GDM1 (cell line): Measurements from ENCODE around the gene FAM228B.
"Not testable (repeated sequence)": the region's sequence is repeated elsewhere in the genome, so short reads cannot be mapped to it uniquely, and the experiment has no call there.

Experiments used
- DNase-seq: peaks from one replicate; lab custom pipeline; 2025; lab: John Stamatoyannopoulos, UW

Gene FAM228B

DNA sequence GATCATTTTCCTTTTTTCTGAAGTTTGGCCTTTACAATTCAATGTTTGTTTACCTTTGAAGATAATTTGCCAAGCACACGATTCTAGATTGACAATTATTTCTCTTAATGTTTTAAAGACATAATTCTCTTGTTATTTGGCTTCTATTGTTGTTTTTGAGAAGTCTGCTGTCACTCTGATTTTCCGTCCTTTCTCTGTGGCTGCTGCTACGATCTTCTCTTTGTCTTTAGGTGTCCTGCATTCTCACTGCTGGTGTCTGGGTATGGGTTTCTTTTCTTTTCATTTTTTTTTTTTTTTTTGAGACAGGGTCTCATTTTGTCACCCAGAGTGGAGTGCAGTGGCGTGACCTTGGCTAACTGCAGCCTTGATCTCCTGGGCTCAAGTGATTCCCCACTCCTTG, 36.4 kb downstream of the FAM228B start:
- no peak for DNase-seq

GRCh38 chr2:24160761-24161160, 37.5 kb downstream of the FAM228B start:
- DNase-seq, result no peak

- no peak for DNase-seq
These were observed 39.2 kb downstream of the FAM228B start for GRCh38 chr2:24162494-24162893.

- no peak for DNase-seq
These were observed 39.9 kb downstream of the FAM228B start for GRCh38 chr2:24163186-24163585.

GRCh38 chr2:24163601-24164000, 40.3 kb downstream of the FAM228B start:
- DNase-seq, result no peak

DNA sequence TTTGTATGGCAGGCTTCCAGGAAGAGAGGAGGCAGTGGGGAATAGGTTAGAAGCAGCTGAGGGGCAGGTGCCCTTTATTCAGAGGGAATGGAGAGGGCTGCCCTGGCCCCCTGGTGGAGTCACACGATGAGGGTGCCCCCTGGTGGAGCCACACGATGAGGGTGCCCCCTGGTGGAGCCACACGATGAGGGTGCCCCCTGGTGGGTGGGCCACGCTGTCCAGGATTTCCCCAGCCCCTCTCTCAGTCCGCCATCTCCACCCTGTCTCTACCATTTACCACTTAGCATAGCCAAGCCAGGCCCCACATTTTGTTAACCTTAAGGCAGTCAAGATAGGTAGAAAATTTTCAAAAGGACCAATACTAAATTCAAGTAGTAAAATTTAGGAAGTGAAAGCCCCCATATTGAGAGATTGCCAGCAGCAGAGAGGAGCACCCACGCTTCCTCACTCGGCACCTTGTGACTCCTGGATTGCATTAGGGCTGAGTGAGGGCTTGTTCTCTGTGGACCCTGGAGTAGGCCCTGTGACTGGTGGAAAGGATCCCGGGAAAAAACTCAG, 41.2 kb downstream of the FAM228B start:
- DNase-seq, result peak; percentile 41

- DNase-seq, result no peak
These were observed 45.8 kb downstream of the FAM228B start for GRCh38 chr2:24169023-24169422.

DNA sequence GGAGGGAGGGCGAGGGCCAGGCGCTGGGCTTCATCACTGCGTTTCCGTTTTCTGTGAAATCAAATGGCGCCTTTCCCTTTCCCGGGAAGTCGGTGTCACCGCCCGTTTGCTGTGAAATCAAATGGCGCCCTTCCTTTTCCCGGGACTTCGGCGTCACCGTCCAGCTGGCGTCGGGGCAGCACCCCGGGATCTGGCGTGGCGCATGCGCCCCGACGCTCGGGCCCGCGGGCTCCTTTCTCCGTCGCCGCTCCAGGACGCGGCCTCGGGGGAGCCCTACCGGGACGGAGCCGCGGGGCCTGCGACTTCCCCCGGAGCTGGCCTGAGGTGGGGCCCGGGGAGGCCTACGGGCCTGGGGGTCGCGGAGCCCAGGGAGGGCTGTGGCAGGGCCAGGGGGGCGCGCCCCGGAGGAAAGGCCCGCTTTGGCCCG, 51.6 kb downstream of the FAM228B start, which contains the start of gene FAM228A:
TSS of gene FAM228A (plus strand) at position 203 of the 427 bp plus-strand sequence. CDS start 428 bp downstream, outside the sequence.
- DNase-seq, result no peak

DNA sequence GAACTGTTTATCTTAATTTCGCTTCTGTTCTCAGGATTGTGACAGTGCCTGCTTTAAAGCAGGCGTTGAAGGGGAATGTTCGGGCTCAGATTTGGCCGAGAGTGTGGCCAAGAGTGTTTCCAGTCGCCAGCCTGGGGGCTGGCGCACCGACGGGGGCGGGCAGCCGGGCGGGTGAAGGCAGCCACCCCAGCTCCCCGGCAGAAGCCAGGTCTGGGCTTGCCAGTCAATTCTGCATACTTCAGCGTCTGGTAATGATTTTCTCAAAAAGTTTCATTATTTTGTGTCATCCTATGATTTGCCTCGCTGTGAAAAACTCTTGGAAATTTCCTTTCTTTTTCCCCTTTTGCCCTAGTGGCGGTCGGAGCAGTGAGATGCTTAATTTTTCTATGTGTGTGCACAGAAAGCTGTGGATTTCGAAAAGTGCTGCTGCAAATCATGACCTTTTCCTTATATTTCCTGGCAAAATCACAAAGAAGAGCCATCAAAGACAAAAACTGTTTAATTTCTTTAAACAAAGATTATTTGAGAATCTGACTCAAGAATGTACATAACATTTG, 52.4 kb downstream of the FAM228B start:
- no peak for DNase-seq

DNA sequence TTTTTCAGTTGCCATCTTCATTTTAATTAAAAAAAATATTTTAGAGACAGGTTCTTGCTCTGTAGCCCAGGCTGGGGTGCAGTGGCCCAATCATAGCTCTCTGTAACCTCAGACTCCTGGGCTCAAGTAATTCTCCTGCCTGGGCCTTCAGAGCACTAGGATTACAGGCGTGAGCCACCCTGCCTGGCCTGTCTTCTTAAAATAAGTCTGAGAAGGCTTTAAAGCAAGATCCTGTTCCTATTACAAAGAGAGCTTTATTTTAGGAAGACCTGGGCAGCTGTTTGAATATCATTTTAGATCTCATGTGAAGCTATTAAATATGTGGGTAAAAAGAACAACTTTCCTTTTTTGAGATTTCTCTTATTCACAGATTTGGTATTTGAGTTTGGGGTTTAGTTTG, 53.1 kb downstream of the FAM228B start:
- DNase-seq, result no peak

DNA sequence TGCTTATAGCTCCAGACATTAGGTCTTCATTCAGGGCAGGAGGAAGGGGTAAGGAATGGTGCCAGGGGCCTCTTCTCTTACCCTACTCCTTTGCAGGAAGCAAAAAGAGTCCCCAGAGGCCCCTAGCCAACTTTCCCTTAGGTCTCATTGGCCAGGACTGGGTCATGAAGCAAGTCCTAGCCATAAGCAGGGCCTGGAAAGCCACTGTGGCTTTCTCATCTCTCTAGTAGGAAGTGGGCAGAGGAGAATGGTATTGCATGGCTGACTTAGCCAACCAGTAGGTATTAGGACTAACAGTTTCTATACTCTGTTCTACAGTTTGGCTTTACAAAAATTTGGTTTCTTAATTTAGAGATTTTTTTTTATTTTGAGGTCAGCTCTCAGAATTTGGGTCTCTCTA, 56.4 kb downstream of the FAM228B start:
- no peak for DNase-seq

DNA sequence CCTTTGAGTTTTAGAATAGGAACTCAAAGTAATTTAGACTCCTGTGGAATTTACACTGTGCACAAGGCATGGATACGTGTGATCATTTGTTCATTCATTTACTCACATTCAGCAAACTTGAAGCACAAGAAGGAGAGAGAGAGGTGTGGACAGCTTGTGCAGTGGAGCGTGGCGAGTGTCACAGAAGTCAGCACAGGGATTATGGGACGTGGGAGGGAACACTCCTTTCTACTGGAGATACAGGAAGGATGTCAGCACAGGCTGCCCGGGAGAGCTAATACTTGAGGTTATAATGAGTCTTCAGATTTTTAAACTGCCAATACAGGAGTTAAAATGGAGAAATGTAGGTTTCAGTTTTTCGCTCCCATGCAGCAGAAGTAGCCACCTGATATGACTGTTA, 58.6 kb downstream of the FAM228B start:
- DNase-seq, result no peak

DNA sequence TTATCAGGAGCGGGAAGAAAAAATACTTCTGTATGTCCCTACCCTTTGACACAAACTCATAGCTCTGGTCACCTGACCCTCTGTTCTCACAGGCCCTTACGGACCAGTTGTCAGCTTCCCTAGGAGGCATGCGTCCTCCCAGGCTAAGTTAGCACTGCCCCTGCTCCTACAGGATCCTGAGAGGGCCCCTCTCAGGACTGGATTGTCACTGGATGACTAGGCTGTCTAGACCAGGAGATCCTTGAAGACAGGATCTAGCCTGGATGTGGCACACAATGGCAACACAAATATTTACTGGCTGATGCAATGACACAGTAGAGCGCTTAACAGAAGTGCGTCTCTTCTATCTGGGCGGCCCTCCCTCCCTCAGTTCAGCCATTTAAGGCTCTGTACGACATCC, 59.2 kb downstream of the FAM228B start:
- no peak for DNase-seq

DNA sequence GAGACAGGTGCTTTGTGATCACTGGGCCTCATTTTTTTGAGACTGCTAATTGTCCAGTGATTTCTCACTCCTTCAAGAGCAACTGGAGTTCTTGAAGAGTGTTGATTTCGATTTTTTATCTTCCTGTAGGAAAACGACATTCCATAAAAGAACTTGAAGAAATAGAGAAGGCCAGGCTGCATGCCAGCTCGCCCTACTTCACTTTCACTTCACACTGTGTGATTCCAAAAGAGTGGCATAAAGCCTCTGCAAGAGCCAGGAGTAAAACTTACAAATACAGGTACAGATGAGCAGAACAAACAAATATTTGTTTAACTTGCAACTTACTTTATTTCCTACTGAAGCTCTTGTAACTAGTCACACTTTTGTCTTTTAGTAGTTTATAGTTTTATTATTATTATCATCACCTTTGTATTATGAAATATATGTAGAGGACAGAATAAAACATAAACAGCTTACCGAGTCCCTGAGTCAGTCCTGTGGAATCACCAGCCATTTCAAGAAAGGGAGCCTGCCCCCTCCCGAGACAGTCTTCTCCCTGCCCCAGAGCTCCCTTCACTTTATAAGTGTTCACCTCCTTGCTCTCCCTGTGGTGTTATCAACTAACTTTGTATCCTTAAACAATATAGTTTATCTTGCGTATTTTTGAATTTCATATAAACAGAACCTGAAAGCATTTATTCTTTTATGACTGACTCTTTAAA, 60.2 kb downstream of the FAM228B start:
- DNase-seq, result no peak

DNA sequence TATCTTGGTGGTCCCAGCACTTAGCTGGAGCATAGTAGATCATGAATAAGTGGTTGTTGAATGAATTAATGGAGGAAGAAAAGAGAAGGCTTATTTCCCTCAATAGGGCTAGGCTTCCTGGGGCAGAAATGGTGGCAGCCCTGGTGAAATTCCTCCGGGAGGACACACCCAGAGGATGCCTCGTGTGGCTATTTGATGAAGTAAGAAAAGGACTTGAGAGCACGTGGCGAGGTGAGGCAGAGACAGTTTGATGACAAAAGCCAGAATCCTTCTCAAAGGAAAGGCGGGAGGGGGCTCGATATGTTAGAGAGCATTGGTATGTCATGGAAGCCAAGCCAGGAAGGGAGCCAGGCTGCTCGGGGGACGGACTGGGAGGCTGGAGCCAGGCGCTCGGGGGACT, 66.3 kb downstream of the FAM228B start:
- no peak for DNase-seq

- no peak for DNase-seq
These were observed 67.2 kb downstream of the FAM228B start for GRCh38 chr2:24190503-24190902.

GRCh38 chr2:24191156-24191555, 67.9 kb downstream of the FAM228B start:
- DNase-seq, result no peak

DNA sequence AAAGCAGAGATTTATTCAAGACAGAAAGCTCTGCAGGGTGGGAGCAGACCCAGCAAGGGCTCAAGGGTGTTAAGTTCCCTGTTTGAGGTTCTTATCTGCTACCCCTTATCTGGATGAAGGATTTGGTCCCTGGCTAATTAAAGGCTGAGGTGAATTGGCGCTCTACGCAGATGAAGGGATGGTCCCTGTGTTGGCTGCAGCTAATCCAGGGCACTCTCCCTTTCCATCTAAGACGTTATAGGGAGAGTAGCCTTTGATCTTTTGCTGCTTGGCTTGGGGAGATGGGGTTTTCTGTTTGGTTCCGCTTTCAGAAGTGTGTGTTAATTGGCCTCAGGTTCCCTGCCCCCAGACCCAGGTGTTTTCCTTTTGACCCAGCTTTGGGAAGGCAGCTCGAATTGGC, 68.6 kb downstream of the FAM228B start:
- no peak for DNase-seq

GRCh38 chr2:24197213-24197612, 73.9 kb downstream of the FAM228B start:
- not testable (repeated sequence) for DNase-seq

DNA sequence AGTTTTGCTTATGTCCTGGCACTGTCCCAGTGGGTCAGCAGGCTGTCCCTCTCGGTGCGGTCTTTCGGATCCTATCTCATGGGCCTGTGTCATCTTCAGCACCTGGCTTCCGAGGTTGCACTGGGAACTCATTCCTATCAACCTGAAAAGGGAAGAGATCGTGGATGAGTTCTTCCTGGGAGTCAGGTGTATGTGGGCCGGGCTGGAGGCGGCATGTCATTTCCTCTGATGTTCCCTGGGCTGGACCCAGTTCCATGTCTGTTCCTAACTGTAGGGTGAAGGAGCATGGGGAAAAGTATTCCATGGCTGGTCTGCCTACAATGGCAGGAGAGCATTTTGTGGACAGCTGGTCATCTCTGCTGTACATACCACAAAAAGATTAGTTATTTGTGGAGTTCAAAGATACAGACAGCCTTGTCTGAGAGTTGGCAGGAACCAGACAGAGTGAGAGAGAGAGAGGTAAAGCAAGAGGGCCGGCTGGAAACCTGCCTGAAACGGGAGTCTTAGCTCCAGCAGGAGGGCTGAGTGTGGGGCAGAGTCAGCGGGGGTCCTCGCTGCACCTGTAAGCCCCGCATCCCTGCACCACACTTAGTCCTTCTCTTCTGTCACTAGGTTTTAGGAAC, 76.8 kb downstream of the FAM228B start:
- DNase-seq, result no peak

DNA sequence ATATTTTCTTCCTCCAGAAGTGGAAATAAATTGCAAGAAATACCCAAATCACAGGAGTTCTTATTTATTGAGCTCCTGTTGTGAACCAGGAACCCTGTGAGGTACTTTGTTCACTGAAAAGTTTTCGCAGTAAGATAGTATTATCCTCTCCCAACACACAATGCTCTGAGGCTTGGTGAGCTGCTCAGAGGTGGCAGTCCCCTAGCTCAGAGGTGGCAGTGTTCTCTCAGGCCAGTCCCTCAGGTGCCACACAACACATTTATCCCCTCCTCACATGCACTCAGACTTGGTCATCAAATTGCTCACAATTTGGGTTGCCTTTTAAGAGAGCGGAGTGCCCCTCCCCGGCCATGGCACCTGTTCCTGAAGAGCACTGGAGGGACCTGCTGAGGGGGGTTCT, 77.5 kb downstream of the FAM228B start:
- DNase-seq, result no peak

DNA sequence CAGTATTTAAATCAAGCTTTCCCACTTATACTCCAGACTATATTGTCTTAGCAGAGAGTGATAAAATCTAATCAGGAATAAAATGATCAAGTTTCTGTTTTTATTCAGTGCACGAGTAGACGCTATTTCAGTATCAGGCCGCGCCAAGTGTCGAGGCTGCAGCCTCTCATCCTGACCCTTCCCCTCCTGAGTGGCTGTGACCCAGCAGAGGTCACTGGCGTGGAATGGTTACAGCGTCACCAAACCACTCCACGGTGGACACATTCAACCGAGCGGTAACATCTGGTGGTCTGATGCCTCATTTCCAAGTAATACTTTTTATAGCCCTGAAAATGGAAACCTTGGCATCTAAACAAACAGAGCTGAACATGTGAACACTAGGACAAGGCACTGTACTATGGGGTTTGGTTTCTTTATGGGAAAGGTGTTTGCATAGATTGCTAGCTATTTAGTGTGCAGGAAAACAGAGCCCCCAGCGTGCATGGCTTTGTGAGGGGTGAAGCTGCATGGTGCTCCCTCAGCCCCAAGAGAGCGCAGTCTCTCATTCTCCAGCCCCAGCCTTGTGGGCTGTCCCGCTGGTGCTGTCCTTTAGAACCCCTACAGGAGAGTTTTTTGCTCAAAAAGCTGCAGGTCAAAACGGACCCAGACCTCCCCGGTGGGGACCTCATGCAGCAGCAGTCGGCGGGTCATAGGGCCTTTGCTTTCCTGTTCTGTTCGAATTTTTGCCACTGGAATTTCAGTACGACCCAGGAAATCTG, 79.9 kb downstream of the FAM228B start:
- DNase-seq, result no peak

- DNase-seq, result no peak
These were observed 80.5 kb downstream of the FAM228B start for GRCh38 chr2:24203787-24204150.
